Body of pancreas (tissue), 4 donors: ENCODE measurements around the gene HDAC3.

Experiments
- CTCF ChIP-seq, 7 experiments: fragments of 450-650 bp in 4 of 7; fragments of 200-600 bp in 3 of 7; sonication (generic) in 3 of 7; IDR thresholded peaks; one replicate each; pipeline ENCODE4 v1.5.1; 2016 to 2019; ENCODE audit warnings: antibody characterized with exemption in 7 of 7
- POLR2A ChIP-seq, 3 donors: fragments of 450-650 bp; IDR thresholded peaks; one replicate each; pipeline ENCODE4 v1.6.1; 2016; ENCODE audit warnings: antibody characterized with exemption in 3 of 3, mild to moderate bottlenecking in 2 of 3

DNA sequence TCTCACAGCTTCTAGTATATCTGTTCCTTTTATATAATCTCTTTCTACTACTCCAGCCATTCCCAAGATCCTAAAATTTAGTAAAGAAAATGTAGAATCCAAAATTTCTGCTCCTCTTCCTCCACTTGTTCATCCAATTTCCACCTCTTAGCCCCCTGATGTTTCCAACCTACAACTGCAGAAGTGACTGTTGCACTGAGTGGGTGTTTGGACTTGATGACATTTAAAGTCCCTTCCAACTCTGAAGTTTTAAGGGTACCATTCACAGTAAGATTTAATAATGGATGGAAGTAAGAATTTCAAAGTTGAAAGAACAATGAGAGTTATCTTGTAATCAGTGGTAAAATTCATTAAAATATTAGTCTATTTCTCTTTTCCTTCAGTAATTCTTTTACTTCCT is 23.3 kb downstream of the HDAC3 start:
- no peak for TF ChIP-seq CTCF (IDR thresholded peaks at IDR 0.05)
- no peak for TF ChIP-seq POLR2A (IDR thresholded peaks at IDR 0.05)
